Sciatic nerve (tissue), 2 donors: ENCODE data around the gene SLC2A13. TPM values are rescaled to one million over a fixed set of nuclear protein-coding genes. Genes with fewer than 3 reads are reported as not detected.
"Not testable (repeated sequence)": the region's sequence is repeated elsewhere in the genome, so short reads cannot be mapped to it uniquely, and the experiment has no call there.

ENCODE experiments used
- ATAC-seq: fragments of 200-7000 bp; cut with Tn5 transposase; one replicate; pipeline ENCODE4 v1.9.1; 2020; ENCODE audit warnings: mild to moderate bottlenecking, moderate library complexity
- DNase-seq: peaks from one replicate; pipeline ENCODE4 v3.0.0-alpha.2; 2020; ENCODE audit warnings: low spot score
- intact Hi-C: fragments of 100-400 bp; cut with DNase I; formaldehyde crosslinking; loops from one replicate; pipeline ENCODE4 v1.14.2; 2022
- total RNA-seq: library from RNA; stranded (reverse); fragmentation: NEBNext Ultra II Directional; extraction: Animal tissue kit (Norgen Biotek cat#: 25700); gene quantifications from one replicate; pipeline ENCODE4 v1.2.1, GENCODE V29; 2021
- donor health status: DM: no; HTN: no; CAD: no.
- donor health status: DM: no; HTN: no; CAD: no.

SLC2A13 gene
- total RNA-seq, 1 donor from 2014 or later, result 12.7 TPM

DNA sequence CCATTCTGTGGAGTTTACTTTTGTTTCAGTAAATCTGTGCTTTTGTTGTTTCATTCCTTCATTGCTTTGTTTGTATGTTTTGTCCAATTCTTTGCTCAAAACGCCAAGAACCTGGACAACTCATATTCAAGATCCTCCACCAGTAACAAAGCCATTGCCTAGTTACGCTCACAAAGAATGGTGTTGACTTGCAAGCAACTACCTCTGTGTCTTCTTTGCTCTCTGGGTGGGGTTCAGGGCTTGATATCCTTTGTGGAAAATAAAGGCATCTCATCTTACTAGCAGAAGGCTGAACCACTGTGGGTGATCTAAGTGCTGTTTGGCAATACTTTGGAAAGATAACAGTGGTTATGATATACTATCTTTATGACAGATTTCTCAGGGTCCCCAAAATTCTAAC, 252.9 kb downstream of the SLC2A13 start:
- intact Hi-C loops, result no loop called here
- no peak for DNase-seq
- no peak for ATAC-seq

DNA sequence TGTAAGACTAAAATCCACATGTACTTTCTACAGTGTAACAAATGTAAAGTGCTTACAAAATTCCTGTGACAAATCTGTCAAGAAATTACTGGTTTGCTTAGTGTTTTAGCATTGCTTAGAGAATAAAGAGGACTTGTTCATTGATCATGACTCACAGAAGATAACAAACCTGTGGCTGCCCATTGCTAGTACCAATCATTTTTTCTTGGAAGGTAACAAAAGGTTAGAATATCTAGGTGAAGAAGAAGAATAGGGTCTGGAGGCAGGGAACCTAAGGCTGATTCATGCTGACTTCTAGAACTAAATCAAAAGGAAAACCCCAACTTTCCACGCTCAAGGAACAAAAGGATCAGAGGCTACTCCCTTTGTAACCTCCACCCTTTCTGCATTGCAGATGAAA, 253.5 kb downstream of the SLC2A13 start:
- DNase-seq (no peak), ATAC-seq (no peak)
- intact Hi-C loops, result no loop called here

DNA sequence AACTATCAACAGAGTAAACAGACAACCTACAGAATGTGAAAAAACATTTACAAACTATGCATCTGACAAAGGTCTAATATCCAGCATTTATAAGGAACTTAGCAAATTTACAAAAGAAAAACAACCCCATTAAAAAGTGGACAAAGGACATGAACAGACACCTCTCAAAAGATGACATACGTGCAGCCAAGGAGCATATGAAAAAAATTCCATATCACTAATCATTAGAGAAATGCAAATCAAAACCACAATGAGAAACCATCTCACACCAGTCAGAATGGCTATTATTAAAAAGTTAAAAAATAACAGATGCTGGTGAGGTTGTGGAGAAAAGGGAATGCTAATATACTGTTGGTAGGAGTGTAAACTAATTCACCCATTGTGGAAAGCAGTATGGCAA, 257.7 kb downstream of the SLC2A13 start:
- intact Hi-C loops, DNase-seq: not testable (repeated sequence)

DNA sequence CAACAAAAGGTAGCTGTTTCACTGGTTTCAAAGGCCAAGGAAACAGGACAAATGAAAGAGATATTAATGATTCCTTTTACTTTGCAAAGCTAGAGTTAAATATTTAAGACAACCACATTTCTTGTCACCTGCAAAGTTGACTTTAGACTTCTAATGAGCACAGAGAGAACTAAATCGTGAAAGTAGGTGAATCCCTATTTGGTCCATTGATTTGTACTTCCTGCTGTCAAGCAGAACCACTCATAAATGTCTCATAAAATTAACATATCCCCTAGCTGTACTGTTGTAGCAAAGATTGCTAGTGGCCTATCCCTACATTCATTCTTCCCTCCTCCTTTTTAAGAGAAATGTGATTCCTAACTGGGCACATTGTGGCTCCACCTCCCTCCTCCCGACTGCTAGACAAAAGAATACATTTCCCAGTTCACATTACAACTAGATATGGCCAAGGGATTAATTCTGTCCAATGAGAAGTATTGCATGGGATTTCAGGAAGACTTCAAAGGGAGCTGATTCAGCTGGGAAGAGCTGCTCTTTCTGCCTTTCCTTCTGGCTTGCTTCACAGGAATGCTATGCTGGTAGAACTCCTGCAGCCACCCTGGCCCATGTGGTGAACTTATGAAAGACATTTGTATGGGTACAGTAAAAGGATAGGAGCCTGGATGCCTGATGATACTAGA, 258.8 kb downstream of the SLC2A13 start:
- ATAC-seq (no peak), DNase-seq (no peak)
- intact Hi-C loops, result no loop called here

More for the DNA sequence above, 257.7 kb downstream of the SLC2A13 start:
- ATAC-seq, result not testable (repeated sequence)

DNA sequence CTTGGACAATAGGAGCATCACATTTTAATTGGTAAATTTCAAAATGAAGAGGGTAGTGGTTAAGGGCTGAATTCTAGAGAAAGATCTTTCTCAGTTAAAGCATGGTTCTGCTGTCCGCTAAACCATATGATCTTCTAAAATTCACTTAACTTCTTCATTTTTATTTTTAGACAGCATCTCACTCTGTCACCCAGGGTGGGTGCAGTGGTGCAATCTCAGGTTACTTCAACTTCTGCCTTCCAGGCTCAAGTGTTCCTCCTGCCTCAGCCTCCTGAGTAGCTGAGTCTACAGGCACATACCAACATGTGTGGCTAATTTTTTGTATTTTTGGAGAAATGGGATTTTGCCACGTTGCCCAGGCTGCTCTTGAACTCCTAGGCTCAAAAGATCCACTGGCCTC, 259.6 kb downstream of the SLC2A13 start:
- DNase-seq (no peak), ATAC-seq (no peak)
- intact Hi-C loops, result no loop called here

DNA sequence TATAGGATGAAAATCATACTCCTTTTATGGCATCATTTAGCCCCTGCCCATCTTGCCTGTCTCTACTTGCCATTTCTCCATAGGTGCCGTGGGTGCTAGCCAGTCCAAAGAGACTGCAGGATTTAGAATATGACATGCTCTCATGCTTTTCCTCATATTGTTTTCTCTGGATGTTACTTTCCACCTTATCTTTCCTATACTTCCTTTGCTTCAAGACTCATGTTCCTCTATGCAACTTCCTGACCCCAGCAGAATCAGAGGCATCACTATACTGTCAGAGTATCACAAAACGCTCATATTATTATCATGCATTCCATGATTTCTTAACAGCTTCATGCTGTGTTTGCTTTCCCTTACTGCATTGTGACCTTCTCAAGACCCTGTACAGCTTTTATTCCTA, 265.5 kb downstream of the SLC2A13 start:
- no peak for ATAC-seq
- DNase-seq, result no peak
- intact Hi-C loops, result no loop called here

DNA sequence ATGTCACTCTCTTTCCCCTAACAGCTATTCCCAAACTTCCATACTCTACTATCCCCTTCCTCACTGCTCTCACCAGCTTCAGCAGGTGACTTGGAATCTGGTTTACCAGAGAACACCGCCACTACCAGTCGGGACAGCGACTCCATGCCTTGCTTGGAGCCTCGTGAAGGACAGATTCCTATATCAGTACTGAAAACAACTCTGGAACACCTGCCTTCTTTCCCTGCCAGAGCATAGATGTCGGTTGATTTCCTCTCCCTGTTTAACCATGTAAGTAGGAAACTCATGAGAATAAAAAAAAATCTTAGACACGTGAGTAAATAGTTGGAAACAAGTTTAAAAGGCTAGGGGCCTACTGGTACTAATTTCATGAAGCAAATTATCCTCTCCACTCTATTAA, 266.8 kb downstream of the SLC2A13 start:
- intact Hi-C loops, result no loop called here
- no peak for ATAC-seq

DNA sequence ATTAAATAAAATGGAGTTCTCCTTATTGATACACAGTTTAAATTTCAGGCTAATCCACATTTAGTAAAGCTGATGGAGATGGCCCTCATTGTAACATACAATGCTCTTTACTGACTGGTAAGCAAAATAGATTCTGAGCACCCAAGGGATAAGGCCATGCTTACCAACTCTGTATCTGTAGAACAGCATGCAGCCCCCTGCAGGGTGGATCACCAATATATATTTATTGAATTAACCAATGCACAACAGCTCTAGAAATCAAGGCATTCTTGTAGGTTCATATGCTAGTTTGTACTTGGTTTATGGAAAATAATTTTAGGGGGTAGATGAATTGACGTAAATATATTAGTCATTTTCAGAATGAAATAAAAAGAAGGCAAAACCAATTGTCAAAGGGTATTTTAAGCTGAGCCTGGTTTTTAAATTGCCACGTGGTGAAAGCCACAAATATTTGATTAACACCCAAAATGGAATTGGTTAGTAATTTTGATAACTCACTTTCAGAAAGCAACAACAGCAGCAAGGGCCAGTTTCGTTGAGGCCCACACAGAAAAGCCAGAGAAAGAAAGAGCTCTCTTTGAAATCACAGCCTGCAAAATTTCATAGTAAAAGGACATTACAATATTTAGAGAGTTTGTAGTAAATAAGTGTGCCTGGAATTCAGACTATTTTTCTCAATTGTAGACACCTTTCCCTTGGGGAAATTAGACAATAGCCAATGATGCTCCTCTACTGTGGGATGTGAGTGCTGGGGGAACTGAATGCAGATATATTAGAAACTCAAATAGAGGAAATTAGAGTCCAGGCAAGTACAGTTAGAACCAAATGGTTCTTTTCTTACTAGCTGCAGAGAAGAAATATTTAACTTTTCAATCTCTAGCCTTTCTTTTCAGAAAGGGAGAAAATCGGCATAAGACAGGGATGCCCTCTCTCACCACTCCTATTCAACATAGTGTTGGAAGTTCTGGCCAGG, 270.1 kb downstream of the SLC2A13 start:
- intact Hi-C loops, result no loop called here
- ATAC-seq (no peak), DNase-seq (no peak)

More for the DNA sequence above, 266.8 kb downstream of the SLC2A13 start:
- DNase-seq, result no peak

DNA sequence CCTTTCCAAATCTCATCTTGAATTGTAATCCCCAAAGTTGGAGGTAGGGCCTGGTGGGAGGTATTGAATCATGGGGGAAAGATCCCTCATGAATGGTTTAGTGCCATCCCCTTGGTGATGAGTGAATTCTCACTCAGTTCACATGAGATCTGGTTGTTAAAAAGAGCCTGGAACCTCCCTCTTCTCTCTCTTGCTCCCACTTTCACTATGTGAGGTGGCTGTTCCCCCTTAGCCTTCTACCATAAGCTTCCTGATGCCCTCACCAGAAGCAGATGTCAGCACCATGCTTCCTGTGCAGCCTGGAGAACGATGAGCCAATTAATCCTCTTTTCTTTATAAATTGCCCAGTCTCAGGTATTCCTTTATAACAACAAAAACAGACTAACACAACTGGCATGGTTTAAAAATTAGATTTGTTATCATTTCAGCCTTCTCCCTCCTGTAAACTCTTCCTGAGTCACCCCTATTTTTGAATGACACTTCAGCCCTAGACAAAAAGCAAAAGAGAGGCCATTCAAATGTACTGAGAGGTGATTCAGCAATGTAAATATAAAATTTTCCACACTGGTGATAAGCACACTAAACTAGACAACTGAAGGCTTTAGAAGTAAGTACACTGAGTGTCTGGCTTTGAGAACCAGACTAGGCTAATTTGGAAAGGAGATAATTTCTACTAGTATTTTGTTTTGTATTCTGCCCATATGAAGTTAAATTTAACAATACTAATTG, 274.1 kb downstream of the SLC2A13 start:
- ATAC-seq (no peak), DNase-seq (no peak)
- intact Hi-C loops, result no loop called here

DNA sequence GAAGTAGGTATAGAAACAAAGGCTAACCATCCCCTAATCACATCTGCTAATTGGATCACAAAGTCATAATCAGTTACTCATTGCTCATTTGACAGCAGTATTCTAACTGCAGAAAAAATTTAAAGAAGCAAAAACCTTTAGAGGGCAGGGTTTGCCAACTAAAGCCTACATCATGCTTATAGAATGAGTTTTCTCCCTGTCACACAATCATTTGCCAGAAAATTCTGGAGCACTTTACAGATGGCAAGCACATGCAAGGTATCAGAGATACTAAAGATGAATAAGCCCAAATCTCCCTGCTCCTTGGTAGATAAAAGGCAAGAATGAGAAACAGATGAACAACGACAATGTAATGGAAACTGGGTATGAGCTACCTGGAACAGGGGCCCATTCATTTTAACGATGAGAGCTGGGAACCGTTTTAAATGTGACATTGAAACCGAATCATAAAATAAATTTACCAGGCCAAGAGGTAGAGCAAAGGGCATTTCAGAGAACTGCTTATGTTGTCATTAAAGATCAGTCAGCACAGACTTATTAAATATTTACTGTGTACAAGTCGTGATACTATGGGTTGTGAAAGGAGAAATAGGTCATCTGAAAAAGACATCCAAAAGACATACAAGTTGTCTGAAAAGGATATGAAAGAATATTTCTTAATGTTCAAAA, 274.9 kb downstream of the SLC2A13 start:
- no peak for DNase-seq
- no peak for ATAC-seq
- intact Hi-C loops, result no loop called here

DNA sequence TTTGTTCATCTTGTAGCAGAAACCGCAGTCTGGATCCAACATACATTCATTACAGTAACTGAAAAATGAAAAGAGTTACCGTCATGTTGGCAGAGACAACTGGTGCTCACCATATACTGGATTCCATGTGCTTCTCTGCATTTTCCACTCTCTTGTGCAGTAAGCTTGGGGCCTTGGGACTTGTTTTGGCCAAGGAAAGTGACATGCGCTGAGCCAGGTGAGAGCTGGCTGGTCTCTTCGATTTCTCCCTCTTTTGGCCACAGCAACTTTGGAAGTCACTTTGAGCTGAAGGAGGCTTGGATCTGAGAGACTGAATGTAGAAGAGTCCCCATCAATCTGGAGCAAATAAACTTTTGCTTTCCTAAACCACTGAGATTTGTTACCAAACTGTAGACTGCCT, 275.7 kb downstream of the SLC2A13 start:
- intact Hi-C loops, result no loop called here
- ATAC-seq, result no peak
- no peak for DNase-seq

DNA sequence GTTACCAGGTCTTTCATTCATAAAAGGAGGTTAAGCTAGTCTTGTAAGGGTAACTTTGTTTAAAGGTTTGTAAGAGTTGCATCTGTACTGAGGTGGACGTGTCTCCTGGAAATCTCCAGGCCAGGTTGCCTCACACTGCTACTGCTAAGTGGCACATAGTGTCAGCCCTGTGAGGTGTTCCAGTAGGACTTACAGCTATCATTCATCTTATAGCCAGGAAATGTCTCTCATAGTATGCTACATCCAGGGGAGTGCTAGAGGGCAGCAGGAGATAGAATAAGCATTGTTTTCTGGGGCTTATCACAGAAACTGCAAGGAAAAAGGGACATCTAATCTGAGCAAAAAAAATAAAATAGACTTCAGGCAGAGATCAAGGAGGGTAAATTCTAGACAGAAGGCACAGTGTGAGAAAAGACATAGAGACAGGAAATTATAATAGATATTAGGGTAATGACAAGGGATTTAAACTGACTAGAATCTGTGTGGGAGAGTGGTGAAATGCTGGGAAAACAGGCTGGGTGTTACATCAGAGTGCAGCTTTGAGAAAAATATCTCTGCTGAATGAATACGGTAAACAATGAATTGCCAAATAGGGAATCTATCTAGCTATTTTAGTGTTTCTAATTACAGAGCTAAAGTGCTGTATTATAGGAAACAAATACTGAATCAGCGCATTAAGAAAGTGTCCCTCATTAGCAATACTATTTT, 281.2 kb downstream of the SLC2A13 start:
- peak; percentile 55 for ATAC-seq
- no peak for DNase-seq
- intact Hi-C loops, result no loop called here

DNA sequence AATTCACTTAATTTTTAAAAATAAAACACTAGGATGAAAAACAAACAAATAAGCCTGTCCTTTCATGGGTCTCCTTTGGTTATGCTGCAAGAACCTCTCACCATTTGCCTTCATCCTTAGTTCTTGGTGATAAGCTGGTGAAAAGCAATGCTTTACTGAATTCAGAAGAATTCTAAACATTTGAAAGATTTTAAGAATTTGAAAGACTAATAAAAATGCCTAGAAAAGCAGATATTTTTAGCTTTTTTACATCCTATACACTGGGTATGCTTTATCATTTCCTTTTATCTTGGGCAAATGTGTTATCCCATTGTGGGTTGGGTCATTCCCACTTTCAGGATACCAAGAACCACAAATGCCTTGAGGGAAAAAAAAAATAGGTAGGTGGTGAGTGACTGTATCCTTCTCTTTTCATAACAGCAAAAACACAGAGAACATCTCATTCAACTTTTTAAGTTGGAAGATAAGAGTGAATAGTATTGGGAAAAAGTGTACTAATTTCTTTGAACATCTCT, 289.2 kb downstream of the SLC2A13 start:
- DNase-seq, result no peak
- intact Hi-C loops, result no loop called here
- no peak for ATAC-seq

DNA sequence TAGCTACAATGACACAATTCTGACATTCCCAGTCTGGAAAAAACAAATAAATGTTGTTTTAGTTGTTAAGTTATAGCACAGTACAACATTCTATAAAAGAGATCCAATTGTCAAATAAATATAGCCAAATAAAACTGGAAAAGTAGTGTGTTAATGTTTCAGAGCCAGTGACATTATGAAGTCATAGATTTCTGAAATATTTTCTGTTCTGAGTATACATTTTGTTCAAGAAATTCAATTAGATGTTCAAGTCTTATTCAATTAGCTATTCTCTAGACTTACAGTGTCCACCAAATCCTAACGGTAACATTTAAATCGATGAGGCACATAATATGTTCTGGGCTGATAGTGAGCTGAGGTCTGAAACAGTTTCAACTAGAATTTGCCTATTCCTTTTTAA, 290.1 kb downstream of the SLC2A13 start:
- DNase-seq, result no peak
- no peak for ATAC-seq
- intact Hi-C loops, result no loop called here

DNA sequence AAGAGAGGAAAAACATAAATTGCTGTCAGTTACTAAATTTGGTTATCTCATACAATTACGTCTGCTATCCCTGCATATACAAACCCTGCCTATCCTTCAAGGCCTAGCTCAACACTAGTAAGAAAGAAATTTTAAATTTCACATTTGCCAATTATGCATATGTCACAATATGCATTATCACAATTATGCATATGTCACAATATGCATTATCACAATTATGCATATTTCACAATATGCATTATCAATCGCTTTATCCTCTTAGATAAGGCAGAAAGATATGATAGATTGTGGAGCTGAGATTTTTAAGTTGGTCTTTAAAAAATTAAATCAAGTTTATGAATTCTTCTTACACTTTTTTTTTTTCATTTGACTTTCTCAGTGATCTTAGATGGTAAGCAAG, 291.3 kb downstream of the SLC2A13 start:
- DNase-seq (no peak), ATAC-seq (no peak)
- intact Hi-C loops, result no loop called here

DNA sequence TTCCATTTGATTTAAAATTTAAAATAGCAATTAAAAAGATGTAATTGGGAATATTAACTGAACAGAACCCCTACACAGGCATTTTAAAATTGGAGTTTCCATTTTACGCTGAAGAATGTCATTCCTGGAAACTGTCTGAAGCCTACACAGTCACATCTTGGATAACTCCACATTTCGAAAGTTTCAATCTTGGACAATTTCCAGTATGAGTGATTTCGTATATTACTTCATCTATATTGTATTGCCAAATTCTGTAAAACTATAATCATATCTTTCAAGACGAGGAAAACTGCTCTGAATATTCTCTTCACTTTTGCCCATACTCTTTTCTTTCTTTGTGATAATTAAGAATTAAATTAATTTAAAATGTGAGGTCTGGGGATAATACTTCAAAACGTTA, 292.1 kb downstream of the SLC2A13 start:
- intact Hi-C loops, result no loop called here
- DNase-seq, result no peak
- no peak for ATAC-seq

DNA sequence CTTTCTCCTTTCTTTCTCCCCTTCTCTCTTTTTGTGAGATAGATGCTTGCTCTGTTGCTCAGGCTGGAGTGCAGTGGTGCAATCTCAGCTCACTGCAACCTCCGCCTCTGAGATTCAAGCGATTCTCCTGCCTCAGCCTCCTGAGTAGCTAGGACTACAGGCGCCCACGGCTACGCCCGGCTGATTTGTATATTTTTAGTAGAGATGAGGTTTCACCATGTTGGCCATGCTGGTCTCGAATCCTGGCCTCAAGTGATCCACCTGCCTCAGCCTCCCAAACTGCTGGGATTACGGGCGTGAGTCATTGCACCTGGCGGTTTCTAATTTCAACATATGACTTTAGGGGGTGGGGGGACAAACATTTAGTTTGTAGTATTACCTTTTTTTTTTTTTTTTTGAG, 293.4 kb downstream of the SLC2A13 start:
- intact Hi-C loops, ATAC-seq, DNase-seq: not testable (repeated sequence)

DNA sequence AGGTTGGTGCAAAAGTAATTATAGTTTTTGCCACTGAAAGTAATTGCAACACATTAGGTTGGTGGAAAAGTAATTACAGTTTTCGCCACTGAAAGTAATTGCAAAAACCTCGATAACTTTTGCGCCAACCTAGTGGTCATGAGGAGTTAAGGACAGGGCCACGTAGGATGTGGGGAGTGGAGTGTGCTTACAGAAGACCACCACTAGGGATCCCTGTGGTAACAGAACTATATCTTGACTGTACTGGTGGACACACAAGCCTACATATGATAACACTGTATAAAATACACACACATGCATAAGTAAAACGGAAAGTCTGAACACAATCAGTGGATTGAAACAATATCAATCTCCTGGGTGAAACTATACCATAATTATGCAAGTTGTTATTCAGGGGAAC, 298.8 kb downstream of the SLC2A13 start:
- ATAC-seq, result no peak
- intact Hi-C loops, result no loop called here
- DNase-seq, result no peak
